Sigmoid colon (tissue), 7 donors: ENCODE data around the gene PCDHGB5. TPM values are rescaled to one million over a fixed set of nuclear protein-coding genes. Genes with fewer than 3 reads are reported as not detected.
A peak's percentile ranks its signal among the peaks of the same experiment; 100 is the strongest.

Source experiments
- DNase-seq: peaks from one replicate; pipeline ENCODE4 v3.0.0-alpha.2; 2019
- H3K27ac ChIP-seq, 4 donors: fragments of 200-600 bp; sonication (generic); one replicate each; pipeline ENCODE4 v1.5.1; 2016 to 2019; ENCODE audit warnings: mild to moderate bottlenecking in 1 of 4
- H3K27me3 ChIP-seq, 3 donors: fragments of 200-600 bp; sonication (generic); one replicate each; pipeline ENCODE4 v1.5.1; 2019; ENCODE audit warnings: mild to moderate bottlenecking in 1 of 3
- H3K36me3 ChIP-seq, 4 donors: fragments of 200-600 bp; sonication (generic); one replicate each; pipeline ENCODE4 v1.5.1; 2016 to 2019
- H3K4me1 ChIP-seq, 4 donors: fragments of 200-600 bp; sonication (generic); one replicate each; pipeline ENCODE4 v1.5.1; 2017 to 2019
- H3K4me3 ChIP-seq, 4 donors: fragments of 200-600 bp; sonication (generic); one replicate each; pipeline ENCODE4 v1.5.1; 2017 to 2019; ENCODE audit warnings: mild to moderate bottlenecking in 2 of 4, moderate library complexity in 1 of 4
- H3K9me3 ChIP-seq, 4 donors: fragments of 200-600 bp in 3 of 4; sonication (generic) in 3 of 4; one replicate each; pipeline versions ENCODE4 v1.5.1 to v1.6.1; 2013 to 2019
- CTCF ChIP-seq, 4 experiments: fragments of 450-650 bp in 3 of 4; fragments of 200-600 bp in 1 of 4; IDR thresholded peaks; one replicate each; pipeline ENCODE4 v1.5.1; 2016 to 2019; ENCODE audit warnings: antibody characterized with exemption in 4 of 4, mild to moderate bottlenecking in 3 of 4, moderate library complexity in 2 of 4
- EP300 ChIP-seq, 4 donors: sonication (generic); formaldehyde crosslinking; IDR thresholded peaks; one replicate each; pipeline ENCODE4 v1.6.1; 2017; ENCODE audit warnings: antibody characterized with exemption in 4 of 4
- POLR2A ChIP-seq, 2 donors: fragments of 450-650 bp; IDR thresholded peaks; one replicate each; pipeline ENCODE4 v1.6.1; 2016; ENCODE audit warnings: antibody characterized with exemption in 2 of 2, mild to moderate bottlenecking in 2 of 2, moderate library complexity in 2 of 2
- POLR2AphosphoS5 ChIP-seq, 4 donors: sonication (generic); formaldehyde crosslinking; IDR thresholded peaks; one replicate each; pipeline ENCODE4 v1.6.1; 2017; ENCODE audit warnings: antibody characterized with exemption in 4 of 4
- WGBS, 2 donors: extraction: QIAGEN DNeasy Blood & Tissue Kit; methylation state at CpG; one replicate each; pipeline ENCODE4 v1.1.7; 2013; 5-methylcytosine and 5-hydroxymethylcytosine counted together
- intact Hi-C: fragments of 100-400 bp; cut with DNase I; formaldehyde crosslinking; loops from one replicate; pipeline ENCODE4 v1.15.1; 2023
- polyA plus RNA-seq, 3 donors: library from polyadenylated mRNA; stranded (reverse); fragments of 200-250 nt; gene quantifications; one replicate each; pipeline ENCODE4 v1.2.3, GENCODE V29; 2013
- total RNA-seq, 4 donors: library from RNA; depleted of rRNA; stranded (reverse); fragments of >200 nt; gene quantifications; one replicate each; pipeline ENCODE4 v1.1.0, GENCODE V29; 2016
- donor health status: healthy with polysubstance abuse.
- donor health status: Bipolar disorder and iron deficiency.
- donor health status: healthy.

PCDHGB5 gene
- total and polyA plus RNA-seq, 7 donors, result 0.23 to 16.6 (median 10.2) TPM; not detected in 1

- no peaks in the 10 kb centered on the region for H3K36me3 ChIP-seq
- peaks cover 0 to 25% (median 0%) of the 10 kb centered on the region in 3 donors for H3K27me3 ChIP-seq
- WGBS, 2 donors, result 54 to 78% methylated on average over 24 of the region's 24 CpGs
- H3K27ac ChIP-seq, result no peak overlapping the region
- peaks cover 37 to 84% (median 63%) of the 10 kb centered on the region in 4 donors for H3K9me3 ChIP-seq
- H3K4me3 ChIP-seq, result peak overlapping the region in 2 of 4 donors; percentile 31 to 42
- TF ChIP-seq CTCF (IDR thresholded peaks at IDR 0.05), result no peak
- no peak for TF ChIP-seq POLR2AphosphoS5 (IDR thresholded peaks at IDR 0.05)
- TF ChIP-seq POLR2A (IDR thresholded peaks at IDR 0.05), result no peak
- TF ChIP-seq EP300 (IDR thresholded peaks at IDR 0.05), result no peak
- no peaks in the 10 kb centered on the region for H3K4me1 ChIP-seq
- intact Hi-C loops, result no loop called here
- DNase-seq, result no peak
Observed at GRCh38 chr5:141355641-141356040, 42.1 kb upstream of the PCDHGB5 start.

GRCh38 chr5:141356133-141356532, 41.6 kb upstream of the PCDHGB5 start:
- H3K27me3 ChIP-seq, result peaks cover 0 to 20% (median 0%) of the 10 kb centered on the region in 3 donors
- no peaks in the 10 kb centered on the region for H3K4me1 ChIP-seq
- 72 to 73% methylated on average over 5 of the region's 5 CpGs for WGBS, 2 donors
- intact Hi-C loops, result no loop called here
- no peak overlapping the region for H3K27ac ChIP-seq
- peaks cover 41 to 84% (median 63%) of the 10 kb centered on the region in 4 donors for H3K9me3 ChIP-seq
- DNase-seq, result no peak
- TF ChIP-seq EP300 (IDR thresholded peaks at IDR 0.05), result no peak
- TF ChIP-seq POLR2AphosphoS5 (IDR thresholded peaks at IDR 0.05), result no peak
- no peak for TF ChIP-seq POLR2A (IDR thresholded peaks at IDR 0.05)
- H3K4me3 ChIP-seq, result no peak overlapping the region
- H3K36me3 ChIP-seq, result no peaks in the 10 kb centered on the region

- DNase-seq, result no peak
- Histone ChIP-seq H3K9me3 (peaks cover 37 to 84% (median 62%) of the 10 kb centered on the region in 4 donors), H3K36me3 (no peaks in the 10 kb centered on the region), H3K27ac (no peak overlapping the region), H3K27me3 (peaks cover 0 to 13% (median 0%) of the 10 kb centered on the region in 3 donors), H3K4me3 (no peak overlapping the region), H3K4me1 (no peaks in the 10 kb centered on the region)
- intact Hi-C loops, result no loop called here
- TF ChIP-seq POLR2AphosphoS5 (IDR thresholded peaks at IDR 0.05) (no peak), EP300 (IDR thresholded peaks at IDR 0.05) (no peak), CTCF (IDR thresholded peaks at IDR 0.05) (no peak), POLR2A (IDR thresholded peaks at IDR 0.05) (no peak)
- WGBS, 2 donors, result 55 to 69% methylated on average over 19 of the region's 19 CpGs
Observed at GRCh38 chr5:141356950-141357349, 40.8 kb upstream of the PCDHGB5 start.

- intact Hi-C loops, result no loop called here
- DNase-seq, result no peak
- Histone ChIP-seq H3K4me1 (no peaks in the 10 kb centered on the region), H3K36me3 (no peaks in the 10 kb centered on the region), H3K27ac (no peak within 1 kb of the TSS), H3K27me3 (peaks cover 0 to 5% (median 4%) of the 10 kb centered on the region in 3 donors), H3K9me3 (peaks cover 48 to 96% (median 68%) of the 10 kb centered on the region in 4 donors), H3K4me3 (peak within 1 kb of the TSS in 2 of 4 donors; percentile 14 to 26)
- 23 to 34% methylated on average over 24 of the region's 24 CpGs for WGBS, 2 donors
- TF ChIP-seq POLR2AphosphoS5 (IDR thresholded peaks at IDR 0.05) (no peak), EP300 (IDR thresholded peaks at IDR 0.05) (no peak), POLR2A (IDR thresholded peaks at IDR 0.05) (no peak), CTCF (IDR thresholded peaks at IDR 0.05) (peak in 1 of 4 experiments; percentile 8)
Observed at GRCh38 chr5:141359790-141360426, 37.8 kb upstream of the PCDHGB5 start, which contains the start of gene PCDHGB2. PCDHGB2 (plus strand) TSS chr5:141359994; CDS start chr5:141360136, 142 bp downstream.

GRCh38 chr5:141360685-141361084, 37.1 kb upstream of the PCDHGB5 start:
- Histone ChIP-seq H3K27me3 (peaks cover 0 to 5% (median 4%) of the 10 kb centered on the region in 3 donors), H3K27ac (no peak overlapping the region), H3K4me1 (no peaks in the 10 kb centered on the region), H3K4me3 (no peak overlapping the region), H3K9me3 (peaks cover 50 to 96% (median 70%) of the 10 kb centered on the region in 4 donors), H3K36me3 (no peaks in the 10 kb centered on the region)
- no peak for DNase-seq
- no peak for TF ChIP-seq POLR2A (IDR thresholded peaks at IDR 0.05)
- intact Hi-C loops, result no loop called here
- WGBS, 2 donors, result 42 to 61% methylated on average over 15 of the region's 15 CpGs
